Cardiac ventricle fibroblast (primary cell): ENCODE measurements around the gene FXYD1. TPM values are rescaled to one million over a fixed set of nuclear protein-coding genes. Genes with fewer than 3 reads are reported as not detected.

Experiments
- total RNA-seq: library from RNA; depleted of rRNA; stranded (reverse); fragments of >200 nt; gene quantifications from 2 replicates; pipeline ENCODE4 v1.2.3, GENCODE V29; 2015

FXYD1 gene
- 1.3 and 14.8 TPM in 2 replicates for total RNA-seq

DNA sequence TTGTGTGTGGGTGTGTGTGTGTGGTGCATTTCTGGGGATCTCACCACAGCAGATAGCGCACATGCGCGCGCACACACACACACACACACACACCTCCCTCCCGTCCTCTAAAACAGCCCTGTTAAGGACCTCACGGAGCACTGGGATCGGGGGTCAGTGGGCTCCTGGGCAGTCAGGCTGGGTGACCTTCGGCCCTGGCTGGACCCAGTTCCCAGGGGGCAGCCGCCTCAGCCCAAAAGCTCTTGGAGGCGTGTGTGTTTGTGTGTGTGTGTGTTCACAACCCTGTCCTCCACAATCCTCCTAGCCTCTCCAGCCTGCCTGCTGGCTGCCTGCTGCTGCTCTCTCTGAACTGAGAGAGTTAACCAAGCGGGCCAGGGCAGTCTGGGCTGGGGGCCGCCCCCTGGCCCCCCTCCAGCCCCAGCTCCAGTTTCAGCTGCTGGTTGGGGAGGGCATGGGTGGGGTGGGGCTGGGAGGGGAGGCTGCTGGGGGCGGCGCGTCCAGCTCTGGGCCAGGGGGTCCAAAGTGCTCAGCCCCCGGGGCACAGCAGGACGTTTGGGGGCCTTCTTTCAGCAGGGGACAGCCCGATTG, at the start of gene FXYD1:
FXYD1 (plus strand) TSS at position 520 of the 588 bp plus-strand sequence. CDS start 1,256 bp downstream, outside the sequence.

DNA sequence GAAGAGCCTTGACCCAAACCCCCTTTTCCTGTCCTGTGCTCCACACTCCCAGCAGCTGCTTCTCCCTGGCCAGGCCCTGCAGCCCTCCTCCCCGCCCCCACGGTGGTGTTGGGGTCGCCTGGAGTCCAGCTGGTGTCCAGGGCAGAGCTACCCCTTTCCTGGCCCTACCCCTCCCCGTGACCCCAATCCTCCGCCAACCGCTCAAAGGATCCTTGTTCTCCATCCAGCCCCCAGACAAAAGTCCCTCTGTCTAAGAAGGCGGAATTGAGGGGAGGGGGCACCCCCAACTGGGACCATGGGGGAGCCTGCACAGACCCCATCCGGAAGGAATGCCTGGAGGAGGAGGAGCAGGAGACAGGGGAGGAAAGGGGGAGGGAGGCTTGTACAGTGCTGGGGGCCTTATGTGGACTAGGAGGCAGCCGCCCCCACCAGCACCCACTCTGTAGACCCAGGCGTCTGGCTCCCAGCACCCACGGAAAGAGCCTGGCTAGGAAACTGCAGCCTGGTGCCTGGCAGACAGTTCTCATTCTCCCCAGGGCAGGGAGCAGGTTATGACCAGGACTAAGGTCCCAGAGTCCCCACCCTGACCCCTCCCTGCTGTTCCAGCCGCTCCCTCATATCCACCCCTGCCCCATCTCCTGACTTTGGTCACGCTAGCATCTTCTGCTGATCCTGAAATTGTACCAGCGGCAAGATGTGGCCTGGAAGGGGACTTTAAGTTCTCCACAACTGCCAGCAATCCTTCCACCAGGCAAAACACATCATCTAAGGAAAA, 23.3 kb upstream of the FXYD1 start, which contains the start of gene FXYD3:
FXYD3 (plus strand) TSS at position 647 of the 775 bp plus-strand sequence. CDS start 3,554 bp downstream, outside the sequence.

DNA sequence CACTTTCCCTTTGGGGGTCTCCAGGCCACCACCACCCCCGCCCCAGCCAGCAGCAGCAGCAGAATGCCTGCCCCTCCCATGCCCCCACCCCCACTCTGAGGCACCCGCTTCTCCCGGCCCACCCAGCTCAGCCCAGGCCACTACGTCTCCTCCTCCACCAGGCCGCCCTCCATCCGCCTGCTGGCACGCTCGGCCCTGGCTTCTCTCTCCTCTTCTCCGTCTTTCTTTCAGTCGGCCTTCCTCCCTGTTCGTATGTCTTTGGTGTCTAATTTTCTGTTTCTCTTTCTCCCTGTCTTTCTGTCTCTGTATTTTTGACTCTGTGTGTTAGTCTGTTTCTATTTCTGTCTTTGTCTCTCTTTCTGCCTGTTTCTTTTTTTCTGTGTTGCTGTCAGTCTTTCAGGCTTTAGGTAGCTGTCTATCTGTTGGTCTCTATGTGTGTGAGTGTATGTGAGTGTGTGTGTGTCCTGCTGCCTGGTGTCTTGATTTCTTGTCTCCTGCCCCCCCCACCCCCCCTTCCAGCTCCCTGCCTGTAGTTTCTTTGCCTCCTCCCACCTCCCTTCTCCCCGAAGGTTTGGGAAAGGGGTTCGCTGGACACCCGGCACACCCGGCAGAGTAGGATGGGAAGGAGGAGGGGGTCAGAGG, 3.9 kb upstream of the FXYD1 start, which contains the start of gene LGI4:
LGI4 (minus strand) TSS at position 459 of the 642 bp plus-strand sequence; CDS start at position 80, 379 bp downstream.

DNA sequence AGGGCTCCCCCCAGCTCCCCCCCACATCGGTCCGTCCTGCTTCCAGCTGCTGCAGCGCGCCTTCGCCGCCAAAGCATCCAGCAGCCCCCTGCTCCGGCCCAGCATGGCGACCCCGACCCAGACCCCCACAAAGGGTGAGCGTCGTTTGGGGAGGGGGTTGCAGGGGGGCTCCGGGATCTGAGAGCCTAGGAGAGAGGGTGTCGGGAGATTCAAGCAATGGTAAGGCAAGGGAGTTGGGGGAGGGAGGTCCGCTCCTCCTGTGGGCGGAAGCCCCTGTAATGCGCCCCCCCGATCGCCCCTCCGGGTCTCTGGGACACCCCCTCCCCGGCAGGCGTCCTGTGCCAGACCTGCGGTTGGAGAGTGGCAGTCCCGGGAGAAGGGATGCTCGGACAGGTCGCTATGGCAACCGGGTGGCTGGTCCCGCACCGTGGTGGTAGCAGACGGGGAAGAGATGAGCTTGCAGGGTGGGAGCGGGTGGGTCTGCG, 4.6 kb downstream of the FXYD1 start, which contains the start of gene FXYD7:
FXYD7 (plus strand) TSS at position 25 of the 485 bp plus-strand sequence; CDS start at position 104, 79 bp downstream.

DNA sequence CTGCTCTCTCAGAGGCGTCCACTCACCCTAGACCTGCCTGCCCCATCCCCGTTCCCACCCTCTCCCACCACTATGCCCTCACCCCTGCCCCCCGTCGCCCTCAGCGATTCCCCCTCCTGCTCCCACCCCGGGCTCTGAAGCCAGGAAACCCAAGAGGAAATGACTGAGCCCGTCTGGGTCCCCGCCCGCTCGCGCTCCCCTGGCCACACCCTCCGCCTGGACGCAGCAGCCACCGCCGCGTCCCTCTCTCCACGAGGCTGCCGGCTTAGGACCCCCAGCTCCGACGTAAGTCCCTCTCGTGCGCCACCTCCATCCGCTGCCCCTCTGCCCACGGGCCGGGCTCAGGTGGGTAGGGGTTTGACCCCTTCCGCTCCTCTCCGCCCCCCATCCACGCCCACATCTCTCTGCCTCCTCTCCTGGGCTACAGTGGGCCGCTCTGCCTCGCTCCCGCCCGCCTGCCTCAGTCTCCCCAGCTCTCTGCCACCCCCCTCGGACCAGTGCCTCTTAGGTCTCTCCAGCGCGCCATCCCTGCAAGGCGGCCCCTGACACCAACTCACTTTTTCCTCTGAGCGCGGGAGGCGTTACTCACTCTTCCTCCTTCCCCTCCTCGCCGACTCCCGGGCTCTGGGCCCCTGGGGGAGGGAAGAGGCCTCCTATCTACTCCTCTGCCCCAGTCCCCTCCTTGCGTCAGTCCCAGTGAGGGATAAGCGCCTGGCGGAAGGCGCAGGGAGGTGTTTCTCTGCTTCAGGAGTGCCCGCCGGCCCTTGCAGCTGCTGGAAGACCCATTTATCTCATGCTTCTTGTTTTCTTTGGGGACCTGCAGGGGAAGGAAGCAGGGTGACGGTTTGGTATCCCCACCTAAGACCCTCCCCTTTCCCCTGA, 16.1 kb downstream of the FXYD1 start, which contains the start of gene FXYD5:
FXYD5 (plus strand) TSS at position 211 of the 882 bp plus-strand sequence. CDS start 816 bp downstream, outside the sequence.

Other genes with a start within 250 kb of the FXYD1 start
- 1.6 and 2.5 TPM in 2 replicates for gene ZNF30, start 211.9 kb upstream of the FXYD1 start, total RNA-seq
- 2.9 and 5.4 TPM in 2 replicates for gene ZNF792, start 174.6 kb upstream of the FXYD1 start, total RNA-seq
- 61.0 and 70.4 TPM in 2 replicates for gene GRAMD1A, start 138.5 kb upstream of the FXYD1 start, total RNA-seq
- gene SCN1B, start 108.4 kb upstream of the FXYD1 start, total RNA-seq, result 13.7 and 15.2 TPM in 2 replicates
- not detected in 2 replicates for gene HPN, start 97.1 kb upstream of the FXYD1 start, total RNA-seq
- not detected in 2 replicates for gene FXYD3, start 23.0 kb upstream of the FXYD1 start, total RNA-seq
- gene LGI4, start 3.8 kb upstream of the FXYD1 start, total RNA-seq, result 0.05 and 0.37 TPM in 2 replicates
- gene FXYD7, start 4.4 kb downstream of the FXYD1 start, total RNA-seq, result not detected in 2 replicates
- 61.2 and 76.9 TPM in 2 replicates for gene FXYD5, start 15.9 kb downstream of the FXYD1 start, total RNA-seq
- not detected in 2 replicates for gene FAM187B, start 89.9 kb downstream of the FXYD1 start, total RNA-seq
- 1.2 and 1.4 TPM in 2 replicates for gene LSR, start 110.2 kb downstream of the FXYD1 start, total RNA-seq
- 65.7 and 71.7 TPM in 2 replicates for gene USF2, start 130.1 kb downstream of the FXYD1 start, total RNA-seq
- gene HAMP, start 143.7 kb downstream of the FXYD1 start, total RNA-seq, result not detected in 2 replicates
- 0.34 and 2.9 TPM in 2 replicates for gene MAG, start 153.3 kb downstream of the FXYD1 start, total RNA-seq
- 2.2 and 4.4 TPM in 2 replicates for gene CD22, start 190.4 kb downstream of the FXYD1 start, total RNA-seq
- not detected in 2 replicates for gene FFAR1, start 209.1 kb downstream of the FXYD1 start, total RNA-seq
- gene FFAR3, start 219.6 kb downstream of the FXYD1 start, total RNA-seq, result 0.19 TPM in 1 of 2 replicates, not detected in the other
- not detected in 2 replicates for gene GPR42, start 232.2 kb downstream of the FXYD1 start, total RNA-seq